ENCODE data around the gene CADPS. TPM values are rescaled to one million over a fixed set of nuclear protein-coding genes. Genes with fewer than 3 reads are reported as not detected.

CADPS gene
- total RNA-seq, 5 donors from 2014 or later (not counting 1 experiment from before 2014, with no cell fraction given) = 0.49 TPM; not detected in 4

- WGBS (ENCODE audit: insufficient coverage) = 100% methylated on average over 3 of the region's 3 CpGs
- no peak overlapping the region for H3K4me3 ChIP-seq (ENCODE audit: control insufficient read depth in 1 of 2, extremely low read depth in 1 of 2, low read length in 1 of 2)
- DNase-seq (no peak), ATAC-seq (replicated peaks in 1 of 4) (no peak)
- no peak overlapping the region for H3K27ac Mint-ChIP-seq
- no peaks in the 10 kb centered on the region for H3K4me1 ChIP-seq (ENCODE audit: control insufficient read depth in 1 of 2, extremely low read depth in 1 of 2, insufficient read depth in 2 of 2, low read length in 2 of 2)
- H3K36me3 ChIP-seq (ENCODE audit: control insufficient read depth in 2 of 2, extremely low read depth in 1 of 2, insufficient read depth in 1 of 2, low read length in 1 of 2) = no peaks in the 10 kb centered on the region
- ChIA-PET POLR2A (no interaction called here), CTCF (no interaction called here)
- no peaks in the 10 kb centered on the region for H3K4me1 Mint-ChIP-seq
- H3K4me3 Mint-ChIP-seq = no peak overlapping the region
- no peaks in the 10 kb centered on the region for H3K9me3 ChIP-seq
- H3K36me3 Mint-ChIP-seq = no peaks in the 10 kb centered on the region
- H3K27me3 Mint-ChIP-seq = no peaks in the 10 kb centered on the region
- no peaks in the 10 kb centered on the region for H3K27me3 ChIP-seq (replicated peaks in 1 of 2; ENCODE audit: control insufficient read depth in 2 of 2, extremely low read depth in 1 of 2, insufficient read depth in 2 of 2, low read length in 1 of 2)
- H3K9me3 Mint-ChIP-seq = peaks cover 0 to 6% (median 0%) of the 10 kb centered on the region in 3 donors
- H3K27ac ChIP-seq (ENCODE audit: low read length) = no peak overlapping the region
These were observed 11.6 kb downstream of the CADPS start for GRCh38 chr3:62863648-62864047.

- Histone ChIP-seq H3K27me3 (replicated peaks in 1 of 2; ENCODE audit: control insufficient read depth in 2 of 2, extremely low read depth in 1 of 2, insufficient read depth in 2 of 2, low read length in 1 of 2) (no peaks in the 10 kb centered on the region), H3K36me3 (ENCODE audit: control insufficient read depth in 2 of 2, extremely low read depth in 1 of 2, insufficient read depth in 1 of 2, low read length in 1 of 2) (no peaks in the 10 kb centered on the region), H3K9me3 (no peaks in the 10 kb centered on the region), H3K4me1 (ENCODE audit: control insufficient read depth in 1 of 2, extremely low read depth in 1 of 2, insufficient read depth in 2 of 2, low read length in 2 of 2) (no peaks in the 10 kb centered on the region), H3K4me3 (ENCODE audit: control insufficient read depth in 1 of 2, extremely low read depth in 1 of 2, low read length in 1 of 2) (no peak overlapping the region), H3K27ac (ENCODE audit: low read length) (no peak overlapping the region)
- ChIA-PET CTCF (no interaction called here), POLR2A (no interaction called here)
- H3K27me3 Mint-ChIP-seq = no peaks in the 10 kb centered on the region
- DNase-seq (no peak), ATAC-seq (replicated peaks in 1 of 4) (no peak)
- H3K4me1 Mint-ChIP-seq = no peaks in the 10 kb centered on the region
- WGBS (ENCODE audit: insufficient coverage) = 100% methylated on average over 1 of the region's 5 CpGs
- H3K36me3 Mint-ChIP-seq = no peaks in the 10 kb centered on the region
- peaks cover 0 to 6% (median 0%) of the 10 kb centered on the region in 3 donors for H3K9me3 Mint-ChIP-seq
- H3K4me3 Mint-ChIP-seq = no peak overlapping the region
- H3K27ac Mint-ChIP-seq = no peak overlapping the region
These were observed 15.9 kb downstream of the CADPS start for GRCh38 chr3:62859203-62859791.

GRCh38 chr3:62845996-62846395 lies 29.2 kb downstream of the CADPS start:
- ChIA-PET CTCF (no interaction called here), POLR2A (no interaction called here)
- H3K9me3 Mint-ChIP-seq = peaks cover 2 to 10% (median 9%) of the 10 kb centered on the region in 3 donors
- H3K4me1 ChIP-seq (ENCODE audit: control insufficient read depth in 1 of 2, extremely low read depth in 1 of 2, insufficient read depth in 2 of 2, low read length in 2 of 2) = no peaks in the 10 kb centered on the region
- H3K4me1 Mint-ChIP-seq = no peaks in the 10 kb centered on the region
- no peak overlapping the region for H3K27ac ChIP-seq (ENCODE audit: low read length)
- no peak overlapping the region for H3K4me3 ChIP-seq (ENCODE audit: control insufficient read depth in 1 of 2, extremely low read depth in 1 of 2, low read length in 1 of 2)
- H3K36me3 Mint-ChIP-seq = no peaks in the 10 kb centered on the region
- 67% methylated on average over 1 of the region's 4 CpGs for WGBS (ENCODE audit: insufficient coverage)
- DNase-seq (no peak), ATAC-seq (replicated peaks in 1 of 4) (no peak)
- no peak overlapping the region for H3K4me3 Mint-ChIP-seq
- no peaks in the 10 kb centered on the region for H3K27me3 ChIP-seq (replicated peaks in 1 of 2; ENCODE audit: control insufficient read depth in 2 of 2, extremely low read depth in 1 of 2, insufficient read depth in 2 of 2, low read length in 1 of 2)
- no peaks in the 10 kb centered on the region for H3K9me3 ChIP-seq
- H3K27me3 Mint-ChIP-seq = no peaks in the 10 kb centered on the region
- no peaks in the 10 kb centered on the region for H3K36me3 ChIP-seq (ENCODE audit: control insufficient read depth in 2 of 2, extremely low read depth in 1 of 2, insufficient read depth in 1 of 2, low read length in 1 of 2)
- H3K27ac Mint-ChIP-seq = no peak overlapping the region

- Histone ChIP-seq H3K27ac (ENCODE audit: low read length) (no peak overlapping the region), H3K27me3 (replicated peaks in 1 of 2; ENCODE audit: control insufficient read depth in 2 of 2, extremely low read depth in 1 of 2, insufficient read depth in 2 of 2, low read length in 1 of 2) (no peaks in the 10 kb centered on the region), H3K9me3 (no peaks in the 10 kb centered on the region), H3K36me3 (ENCODE audit: control insufficient read depth in 2 of 2, extremely low read depth in 1 of 2, insufficient read depth in 1 of 2, low read length in 1 of 2) (no peaks in the 10 kb centered on the region), H3K4me1 (ENCODE audit: control insufficient read depth in 1 of 2, extremely low read depth in 1 of 2, insufficient read depth in 2 of 2, low read length in 2 of 2) (no peaks in the 10 kb centered on the region), H3K4me3 (ENCODE audit: control insufficient read depth in 1 of 2, extremely low read depth in 1 of 2, low read length in 1 of 2) (no peak overlapping the region)
- Mint-ChIP-seq H3K4me1 (no peaks in the 10 kb centered on the region), H3K4me3 (no peak overlapping the region), H3K27me3 (no peaks in the 10 kb centered on the region), H3K9me3 (peaks cover 2 to 14% (median 9%) of the 10 kb centered on the region in 3 donors), H3K27ac (no peak overlapping the region), H3K36me3 (no peaks in the 10 kb centered on the region)
- ChIA-PET CTCF (no interaction called here), POLR2A (no interaction called here)
- no peak for DNase-seq
- no peak for ATAC-seq (replicated peaks in 1 of 4)
- WGBS (ENCODE audit: insufficient coverage) = no CpG with 5 or more reads among the region's 1 CpG
These were observed 31.7 kb downstream of the CADPS start for GRCh38 chr3:62843508-62843907.

- Mint-ChIP-seq H3K36me3 (no peaks in the 10 kb centered on the region), H3K9me3 (peaks cover 0 to 7% (median 0%) of the 10 kb centered on the region in 3 donors), H3K4me1 (no peaks in the 10 kb centered on the region), H3K27me3 (no peaks in the 10 kb centered on the region), H3K27ac (no peak overlapping the region), H3K4me3 (no peak overlapping the region)
- ChIA-PET CTCF (no interaction called here), POLR2A (no interaction called here)
- Histone ChIP-seq H3K27ac (ENCODE audit: low read length) (no peak overlapping the region), H3K4me3 (ENCODE audit: control insufficient read depth in 1 of 2, extremely low read depth in 1 of 2, low read length in 1 of 2) (no peak overlapping the region), H3K4me1 (ENCODE audit: control insufficient read depth in 1 of 2, extremely low read depth in 1 of 2, insufficient read depth in 2 of 2, low read length in 2 of 2) (no peaks in the 10 kb centered on the region), H3K27me3 (replicated peaks in 1 of 2; ENCODE audit: control insufficient read depth in 2 of 2, extremely low read depth in 1 of 2, insufficient read depth in 2 of 2, low read length in 1 of 2) (no peaks in the 10 kb centered on the region), H3K9me3 (no peaks in the 10 kb centered on the region), H3K36me3 (ENCODE audit: control insufficient read depth in 2 of 2, extremely low read depth in 1 of 2, insufficient read depth in 1 of 2, low read length in 1 of 2) (no peaks in the 10 kb centered on the region)
- no CpG with 5 or more reads among the region's 1 CpG for WGBS (ENCODE audit: insufficient coverage)
- ATAC-seq (replicated peaks in 1 of 4) = no peak
- DNase-seq = no peak
These were observed 35.5 kb downstream of the CADPS start for GRCh38 chr3:62839748-62840147.

- no peak for DNase-seq
- Mint-ChIP-seq H3K9me3 (peaks cover 0 to 4% (median 0%) of the 10 kb centered on the region in 3 donors), H3K36me3 (no peaks in the 10 kb centered on the region), H3K27ac (no peak overlapping the region), H3K4me3 (no peak overlapping the region), H3K4me1 (no peaks in the 10 kb centered on the region), H3K27me3 (no peaks in the 10 kb centered on the region)
- ATAC-seq (replicated peaks in 1 of 4) = no peak
- no peaks in the 10 kb centered on the region for H3K9me3 ChIP-seq
- POLR2A ChIA-PET = no interaction called here
- peaks cover 0 to 2% of the 10 kb centered on the region in 2 experiments for H3K27me3 ChIP-seq (replicated peaks in 1 of 2; ENCODE audit: control insufficient read depth in 2 of 2, extremely low read depth in 1 of 2, insufficient read depth in 2 of 2, low read length in 1 of 2)
- no peak overlapping the region for H3K27ac ChIP-seq (ENCODE audit: low read length)
- no peaks in the 10 kb centered on the region for H3K36me3 ChIP-seq (ENCODE audit: control insufficient read depth in 2 of 2, extremely low read depth in 1 of 2, insufficient read depth in 1 of 2, low read length in 1 of 2)
- WGBS (ENCODE audit: insufficient coverage) = 77% methylated on average over 3 of the region's 6 CpGs
- no peaks in the 10 kb centered on the region for H3K4me1 ChIP-seq (ENCODE audit: control insufficient read depth in 1 of 2, extremely low read depth in 1 of 2, insufficient read depth in 2 of 2, low read length in 2 of 2)
- CTCF ChIA-PET = no interaction called here
- H3K4me3 ChIP-seq (ENCODE audit: control insufficient read depth in 1 of 2, extremely low read depth in 1 of 2, low read length in 1 of 2) = no peak overlapping the region
These were observed 38.0 kb downstream of the CADPS start for GRCh38 chr3:62837145-62837787.

Measured in T-cell (primary cell).